WTC11 (cell line): ENCODE data around the gene CXCL10. TPM values are rescaled to one million over a fixed set of nuclear protein-coding genes. Genes with fewer than 3 reads are reported as not detected.

Experiments used
- ATAC-seq: fragments of 200-7000 bp; cut with Tn5 transposase; 2 replicates; pipeline ENCODE4 v1.10.0; 2021; ENCODE audit warnings: mild to moderate bottlenecking, moderate library complexity
- CTCF ChIA-PET: fragments of 300-600 bp; sonication (Branson Sonifier 250); formaldehyde crosslinking; loops from one replicate; lab custom pipeline; 2021; ENCODE audit warnings: antibody characterized with exemption; lab: Charles Lee
- POLR2A ChIA-PET: fragments of 350-600 bp; sonication (Branson Sonifier 250); formaldehyde crosslinking; loops from one replicate; lab custom pipeline; 2021; ENCODE audit warnings: antibody characterized with exemption; lab: Charles Lee
- DNase-seq: peaks from one replicate; pipeline ENCODE4 v3.0.0; 2021; ENCODE audit warnings: low spot score
- H3K27ac Mint-ChIP-seq: 2 replicates; pipeline ENCODE4 v1.8.0; 2021; ENCODE audit warnings: mixed read lengths
- H3K27me3 Mint-ChIP-seq: 2 replicates; pipeline ENCODE4 v1.8.0; 2021; ENCODE audit warnings: low read depth, mild to moderate bottlenecking, moderate library complexity, mixed read lengths
- H3K36me3 Mint-ChIP-seq: 2 replicates; pipeline ENCODE4 v1.8.0; 2021; ENCODE audit warnings: mixed read lengths
- H3K4me1 Mint-ChIP-seq: 2 replicates; pipeline ENCODE4 v1.8.0; 2022; ENCODE audit warnings: mixed read lengths
- H3K4me3 Mint-ChIP-seq: 2 replicates; pipeline ENCODE4 v1.8.0; 2021; ENCODE audit warnings: mild to moderate bottlenecking, moderate library complexity, mixed read lengths
- H3K9me3 Mint-ChIP-seq: 2 replicates; pipeline ENCODE4 v1.8.0; 2021; ENCODE audit warnings: mixed read lengths
- AFF4 ChIP-seq: sonication (generic); formaldehyde crosslinking; IDR thresholded peaks from 2 replicates; pipeline ENCODE4 v1.8.1; 2023; ENCODE audit warnings: mild to moderate bottlenecking, missing genetic modification reagents, borderline replicate concordance
- ATF3 ChIP-seq: sonication (generic); formaldehyde crosslinking; conservative IDR thresholded peaks from 2 replicates; pipeline ENCODE4 v1.8.1; 2022; ENCODE audit warnings: mild to moderate bottlenecking, missing genetic modification reagents
- ESRRA ChIP-seq: sonication (generic); formaldehyde crosslinking; IDR thresholded peaks from 2 replicates; pipeline ENCODE4 v1.8.1; 2022; ENCODE audit warnings: mild to moderate bottlenecking, missing genetic modification reagents, borderline replicate concordance
- IRF1 ChIP-seq: sonication (generic); formaldehyde crosslinking; IDR thresholded peaks from 2 replicates; pipeline ENCODE4 v1.8.0; 2023; ENCODE audit warnings: missing genetic modification reagents
- MXD4 ChIP-seq: fragments of 250-450 bp; sonication (Bioruptor Pico); IDR thresholded peaks from 2 replicates; pipeline ENCODE4 v1.8.0; 2021; ENCODE audit warnings: mild to moderate bottlenecking, moderate library complexity, borderline replicate concordance
- NFYB ChIP-seq: sonication (generic); formaldehyde crosslinking; conservative IDR thresholded peaks from 2 replicates; pipeline ENCODE4 v1.8.0; 2022; ENCODE audit warnings: low read depth, missing genetic modification reagents
- PRDM15 ChIP-seq: sonication (generic); formaldehyde crosslinking; IDR thresholded peaks from 2 replicates; pipeline ENCODE4 v1.8.0; 2022; ENCODE audit warnings: missing genetic modification reagents
- PRRX2 ChIP-seq: fragments of 250-450 bp; sonication (Bioruptor Pico); IDR thresholded peaks from 2 replicates; pipeline ENCODE4 v1.8.0; 2021; ENCODE audit warnings: mild to moderate bottlenecking
- RELA ChIP-seq: sonication (generic); formaldehyde crosslinking; IDR thresholded peaks from 2 replicates; pipeline ENCODE4 v1.8.1; 2022; ENCODE audit warnings: missing genetic modification reagents, mild to moderate bottlenecking, borderline replicate concordance
- RORB ChIP-seq: fragments of 250-450 bp; sonication (Bioruptor Pico); IDR thresholded peaks from 2 replicates; pipeline ENCODE4 v1.9.0; 2021; ENCODE audit warnings: mild to moderate bottlenecking
- SMAD4 ChIP-seq: sonication (generic); formaldehyde crosslinking; IDR thresholded peaks from 2 replicates; pipeline ENCODE4 v1.8.0; 2022; ENCODE audit warnings: mild to moderate bottlenecking, missing genetic modification reagents
- SP1 ChIP-seq: sonication (generic); formaldehyde crosslinking; conservative IDR thresholded peaks from 2 replicates; pipeline ENCODE4 v1.8.1; 2022; ENCODE audit warnings: missing genetic modification reagents
- TCF7 ChIP-seq: sonication (generic); formaldehyde crosslinking; IDR thresholded peaks from 2 replicates; pipeline ENCODE4 v1.8.0; 2022; ENCODE audit warnings: mild to moderate bottlenecking, low read depth, missing genetic modification reagents, moderate library complexity
- TEAD1 ChIP-seq: sonication (generic); formaldehyde crosslinking; IDR thresholded peaks from 2 replicates; pipeline ENCODE4 v1.8.0; 2022; ENCODE audit warnings: mild to moderate bottlenecking, missing genetic modification reagents
- ZBTB43 ChIP-seq: sonication (generic); formaldehyde crosslinking; IDR thresholded peaks from 2 replicates; pipeline ENCODE4 v1.8.1; 2023; ENCODE audit warnings: mild to moderate bottlenecking, missing genetic modification reagents
- ZNF281 ChIP-seq: sonication (generic); formaldehyde crosslinking; IDR thresholded peaks from 2 replicates; pipeline ENCODE4 v1.8.0; 2023; ENCODE audit warnings: mild to moderate bottlenecking, missing genetic modification reagents
- ZNF416 ChIP-seq: fragments of 250-450 bp; sonication (Bioruptor Pico); IDR thresholded peaks from 2 replicates; pipeline ENCODE4 v1.9.0; 2021; ENCODE audit warnings: mild to moderate bottlenecking, inconsistent platforms
- ZSCAN18 ChIP-seq: fragments of 250-450 bp; sonication (Bioruptor Pico); IDR thresholded peaks from 2 replicates; pipeline ENCODE4 v2.1.2; 2022; ENCODE audit warnings: mild to moderate bottlenecking, moderate library complexity
- total RNA-seq: library from RNA; stranded (reverse); gene quantifications from 3 replicates; pipeline ENCODE4 v1.2.3, GENCODE V29; 2021

The CXCL10 gene
- total RNA-seq, 1 experiment from 2014 or later: not detected

- no peaks in the 10 kb centered on the region for H3K36me3 Mint-ChIP-seq
- DNase-seq (no peak), ATAC-seq (no peak)
- H3K27me3 Mint-ChIP-seq: no peaks in the 10 kb centered on the region
- H3K9me3 Mint-ChIP-seq: no peaks in the 10 kb centered on the region
- ChIA-PET POLR2A (no interaction called here), CTCF (interaction anchor here (0.6 to 1.7 kb wide), 3 partner anchors 20 to 71 kb away, joined by 3 to 15 read pairs (median 3); no protein-coding TSS in a partner anchor)
- no peak overlapping the region for H3K4me3 Mint-ChIP-seq
- H3K4me1 Mint-ChIP-seq: no peaks in the 10 kb centered on the region; the same call in 1 of the 2 replicates
- H3K27ac Mint-ChIP-seq: no peak overlapping the region
- TF ChIP-seq ATF3 (CRISPR knock-in tag) (no peak), TCF7 (CRISPR knock-in tag) (no peak), ZNF416 (CRISPR knock-in tag) (no peak), AFF4 (CRISPR knock-in tag) (no peak), PRRX2 (CRISPR knock-in tag) (no peak), RORB (CRISPR knock-in tag) (no peak), ZSCAN18 (CRISPR knock-in tag) (no peak), SMAD4 (CRISPR knock-in tag) (no peak), ESRRA (no peak), ZNF281 (CRISPR knock-in tag) (no peak), TEAD1 (CRISPR knock-in tag) (no peak), ZBTB43 (CRISPR knock-in tag) (no peak), NFYB (no peak), SP1 (CRISPR knock-in tag) (no peak), PRDM15 (no peak), RELA (CRISPR knock-in tag) (no peak), MXD4 (CRISPR knock-in tag) (no peak), IRF1 (CRISPR knock-in tag) (no peak)
Observed at GRCh38 chr4:76066546-76066945, 43.2 kb upstream of the CXCL10 start.
